ENCODE measurements around the gene DENND1A.

DENND1A gene

GRCh38 chr9:123426406-123426805 is 503.5 kb downstream of the DENND1A start:
- Histone ChIP-seq H3K36me3 (peaks cover 17 to 96% (median 81%) of the 10 kb centered on the region in 11 experiments), H4K20me1 (peaks cover 10 to 96% (median 22%) of the 10 kb centered on the region in 11 experiments; a peak in 15 of 22 replicates), H3K27me3 (peaks cover 0 to 6% (median 0%) of the 10 kb centered on the region in 11 experiments; a peak in 3 of 22 replicates), H3K27ac (no peak overlapping the region), H3K4me1 (peaks cover 9 to 19% (median 13%) of the 10 kb centered on the region in 10 experiments; a peak in 17 of 20 replicates), H3K9ac (no peak overlapping the region), H3K4me3 (no peak overlapping the region), H3K4me2 (peak overlapping the region in 1 of 11 experiments; percentile 36; a peak in 1 of 22 replicates), H3K9me3 (replicated peaks in 1 of 11) (peaks cover 17 to 28% (median 22%) of the 10 kb centered on the region in 11 experiments)
- TF ChIP-seq Cebpa-rat (IDR thresholded peaks at IDR 0.05), result no peak

- Histone ChIP-seq H3K36me3 (peaks cover 17 to 96% (median 76%) of the 10 kb centered on the region in 11 experiments), H3K4me1 (peaks cover 11 to 24% (median 18%) of the 10 kb centered on the region in 10 experiments; a peak in 18 of 20 replicates), H3K9me3 (replicated peaks in 1 of 11) (peaks cover 17 to 23% (median 21%) of the 10 kb centered on the region in 11 experiments), H4K20me1 (peaks cover 14 to 96% (median 27%) of the 10 kb centered on the region in 11 experiments; a peak in 17 of 22 replicates), H3K27ac (no peak overlapping the region), H3K4me3 (no peak overlapping the region), H3K4me2 (no peak overlapping the region), H3K27me3 (peaks cover 0 to 11% (median 0%) of the 10 kb centered on the region in 11 experiments; a peak in 4 of 22 replicates), H3K9ac (no peak overlapping the region)
- no peak for TF ChIP-seq Cebpa-rat (IDR thresholded peaks at IDR 0.05)
Observed at GRCh38 chr9:123425836-123426365, 504.0 kb downstream of the DENND1A start.

- H4K20me1 ChIP-seq, result peaks cover 17 to 93% (median 31%) of the 10 kb centered on the region in 11 experiments; a peak in 19 of 22 replicates
- peaks cover 11 to 28% (median 20%) of the 10 kb centered on the region in 10 experiments; a peak in 18 of 20 replicates for H3K4me1 ChIP-seq
- H3K27me3 ChIP-seq, result peaks cover 0 to 12% (median 0%) of the 10 kb centered on the region in 11 experiments; a peak in 4 of 22 replicates
- H3K36me3 ChIP-seq, result peaks cover 13 to 92% (median 72%) of the 10 kb centered on the region in 11 experiments
- no peak overlapping the region for H3K4me3 ChIP-seq
- no peak overlapping the region for H3K4me2 ChIP-seq
- peaks cover 15 to 17% (median 15%) of the 10 kb centered on the region in 11 experiments for H3K9me3 ChIP-seq (replicated peaks in 1 of 11)
- H3K27ac ChIP-seq, result no peak overlapping the region
- no peak overlapping the region for H3K9ac ChIP-seq
- TF ChIP-seq Cebpa-rat (IDR thresholded peaks at IDR 0.05), result no peak
Observed at GRCh38 chr9:123425261-123425821, 504.6 kb downstream of the DENND1A start.

GRCh38 chr9:123424552-123425225 is 505.2 kb downstream of the DENND1A start:
- no peak for TF ChIP-seq Cebpa-rat (IDR thresholded peaks at IDR 0.05)
- no peak overlapping the region for H3K27ac ChIP-seq
- peaks cover 24 to 94% (median 37%) of the 10 kb centered on the region in 11 experiments; a peak in 19 of 22 replicates for H4K20me1 ChIP-seq
- no peak overlapping the region for H3K4me2 ChIP-seq
- peaks cover 13 to 92% (median 72%) of the 10 kb centered on the region in 11 experiments; a peak in 20 of 22 replicates for H3K36me3 ChIP-seq
- peaks cover 11 to 33% (median 21%) of the 10 kb centered on the region in 10 experiments; a peak in 18 of 20 replicates for H3K4me1 ChIP-seq
- peaks cover 8 to 11% (median 9%) of the 10 kb centered on the region in 11 experiments for H3K9me3 ChIP-seq (replicated peaks in 1 of 11)
- no peak overlapping the region for H3K4me3 ChIP-seq
- H3K27me3 ChIP-seq, result peaks cover 0 to 12% (median 0%) of the 10 kb centered on the region in 11 experiments; a peak in 5 of 22 replicates
- no peak overlapping the region for H3K9ac ChIP-seq

- H3K27me3 ChIP-seq, result peaks cover 0 to 12% (median 0%) of the 10 kb centered on the region in 11 experiments; a peak in 5 of 22 replicates
- H3K4me2 ChIP-seq, result no peak overlapping the region
- no peak overlapping the region for H3K4me3 ChIP-seq
- H3K27ac ChIP-seq, result no peak overlapping the region
- TF ChIP-seq Cebpa-rat (IDR thresholded peaks at IDR 0.05), result no peak
- peaks cover 9 to 92% (median 72%) of the 10 kb centered on the region in 11 experiments; a peak in 20 of 22 replicates for H3K36me3 ChIP-seq
- H3K9me3 ChIP-seq (replicated peaks in 1 of 11), result peaks cover 3 to 5% (median 3%) of the 10 kb centered on the region in 11 experiments
- peaks cover 29 to 94% (median 43%) of the 10 kb centered on the region in 11 experiments; a peak in 19 of 22 replicates for H4K20me1 ChIP-seq
- H3K9ac ChIP-seq, result no peak overlapping the region
- H3K4me1 ChIP-seq, result peaks cover 11 to 33% (median 21%) of the 10 kb centered on the region in 10 experiments; a peak in 18 of 20 replicates
Observed at GRCh38 chr9:123424131-123424530, 505.8 kb downstream of the DENND1A start.

- H3K27me3 ChIP-seq, result peaks cover 0 to 12% (median 0%) of the 10 kb centered on the region in 11 experiments; a peak in 5 of 22 replicates
- H3K9me3 ChIP-seq (replicated peaks in 1 of 11), result no peaks in the 10 kb centered on the region
- H3K4me1 ChIP-seq, result peaks cover 11 to 25% (median 20%) of the 10 kb centered on the region in 10 experiments; a peak in 18 of 20 replicates
- no peak overlapping the region for H3K9ac ChIP-seq
- peaks cover 9 to 92% (median 75%) of the 10 kb centered on the region in 11 experiments; a peak in 19 of 22 replicates for H3K36me3 ChIP-seq
- no peak overlapping the region for H3K27ac ChIP-seq
- H3K4me2 ChIP-seq, result no peak overlapping the region
- H3K4me3 ChIP-seq, result no peak overlapping the region
- TF ChIP-seq Cebpa-rat (IDR thresholded peaks at IDR 0.05), result no peak
- H4K20me1 ChIP-seq, result peaks cover 33 to 93% (median 52%) of the 10 kb centered on the region in 11 experiments; a peak in 19 of 22 replicates
Observed at GRCh38 chr9:123423311-123423640, 506.6 kb downstream of the DENND1A start.

- Histone ChIP-seq H3K4me1 (peaks cover 11 to 25% (median 20%) of the 10 kb centered on the region in 10 experiments; a peak in 18 of 20 replicates), H3K4me3 (no peak overlapping the region), H3K27me3 (peaks cover 0 to 12% (median 0%) of the 10 kb centered on the region in 11 experiments; a peak in 5 of 22 replicates), H3K9me3 (replicated peaks in 1 of 11) (no peaks in the 10 kb centered on the region), H3K27ac (no peak overlapping the region), H3K4me2 (no peak overlapping the region), H3K36me3 (peaks cover 9 to 92% (median 77%) of the 10 kb centered on the region in 11 experiments; a peak in 19 of 22 replicates), H4K20me1 (peaks cover 33 to 96% (median 52%) of the 10 kb centered on the region in 11 experiments; a peak in 19 of 22 replicates), H3K9ac (no peak overlapping the region)
- TF ChIP-seq Cebpa-rat (IDR thresholded peaks at IDR 0.05), result no peak
Observed at GRCh38 chr9:123422635-123423310, 507.2 kb downstream of the DENND1A start.

- peaks cover 7 to 25% (median 17%) of the 10 kb centered on the region in 10 experiments; a peak in 18 of 20 replicates for H3K4me1 ChIP-seq
- H3K27me3 ChIP-seq, result peaks cover 0 to 12% (median 0%) of the 10 kb centered on the region in 11 experiments; a peak in 5 of 22 replicates
Observed at GRCh38 chr9:123421801-123422455, 508.0 kb downstream of the DENND1A start.

More at GRCh38 chr9:123421801-123422455, 508.0 kb downstream of the DENND1A start:
- Histone ChIP-seq H3K4me3 (no peak overlapping the region), H3K9me3 (replicated peaks in 1 of 11) (no peaks in the 10 kb centered on the region), H4K20me1 (peaks cover 33 to 92% (median 52%) of the 10 kb centered on the region in 11 experiments; a peak in 19 of 22 replicates), H3K9ac (no peak overlapping the region), H3K4me2 (peak overlapping the region in 8 of 11 experiments; percentile 37 to 61 (median 51); a peak in 10 of 22 replicates), H3K27ac (no peak overlapping the region), H3K36me3 (peaks cover 9 to 92% (median 70%) of the 10 kb centered on the region in 11 experiments; a peak in 19 of 22 replicates)
- TF ChIP-seq Cebpa-rat (IDR thresholded peaks at IDR 0.05), result no peak
